ENCODE results near the gene SOX18. TPM values are rescaled to one million over a fixed set of nuclear protein-coding genes. Genes with fewer than 3 reads are reported as not detected.

Gene SOX18
- total RNA-seq, 1 experiment from 2014 or later, result 0.16 TPM

- H3K27ac Mint-ChIP-seq (ENCODE audit: low read depth, unreplicated experiment), result no peak overlapping the region
- H3K9me3 Mint-ChIP-seq (ENCODE audit: unreplicated experiment), result no peaks in the 10 kb centered on the region
- ChIA-PET CTCF (interaction anchor here (0.6 to 8.9 kb wide), 11 partner anchors 13 to 562 kb away, joined by 3 to 93 read pairs (median 4); partner anchors contain the start of gene SAMD10), POLR2A (interaction anchor here (1.3 to 1.8 kb wide), 2 partner anchors 35 to 46 kb away, joined by 5 to 9 read pairs; no protein-coding TSS in a partner anchor)
- TF ChIP-seq CTCF (IDR thresholded peaks at IDR 0.05; ENCODE audit: unreplicated experiment), result no peak
- intact Hi-C loops (cut with micrococcal nuclease), result no loop called here
- peaks cover 5% of the 10 kb centered on the region for H3K4me1 Mint-ChIP-seq (ENCODE audit: insufficient read depth, unreplicated experiment)
- H3K27me3 Mint-ChIP-seq (ENCODE audit: insufficient read depth, unreplicated experiment), result peaks cover 18% of the 10 kb centered on the region
- H3K36me3 Mint-ChIP-seq (ENCODE audit: insufficient read depth, unreplicated experiment), result peaks cover 6% of the 10 kb centered on the region
- peak overlapping the region; percentile 69 for H3K4me3 Mint-ChIP-seq (ENCODE audit: unreplicated experiment)
- DNase-seq (ENCODE audit: unreplicated experiment), result no peak
- BruUV-seq (replicated peaks), result no TSS peak
These were observed 35.3 kb upstream of the SOX18 start for GRCh38 chr20:64084685-64085152.

GRCh38 chr20:64083804-64084684 is 34.6 kb upstream of the SOX18 start, which contains the start of gene LKAAEAR1:
LKAAEAR1 (minus strand) TSS chr20:64084398; CDS start chr20:64084219, 179 bp downstream.
- Mint-ChIP-seq H3K27me3 (ENCODE audit: insufficient read depth, unreplicated experiment) (peaks cover 12% of the 10 kb centered on the region), H3K36me3 (ENCODE audit: insufficient read depth, unreplicated experiment) (peaks cover 6% of the 10 kb centered on the region), H3K4me1 (ENCODE audit: insufficient read depth, unreplicated experiment) (peaks cover 7% of the 10 kb centered on the region), H3K9me3 (ENCODE audit: unreplicated experiment) (no peaks in the 10 kb centered on the region), H3K27ac (ENCODE audit: low read depth, unreplicated experiment) (no peak within 1 kb of the TSS), H3K4me3 (ENCODE audit: unreplicated experiment) (peak within 1 kb of the TSS; percentile 69)
- no peak for DNase-seq (ENCODE audit: unreplicated experiment)
- POLR2A ChIA-PET, result interaction anchor here (0.7 to 1.8 kb wide), 7 partner anchors 14 to 219 kb away, joined by 3 to 9 read pairs (median 4); partner anchors contain the start of genes PRPF6 and TPD52L2
- CTCF ChIA-PET, result interaction anchor here (0.6 to 8.9 kb wide), 22 partner anchors 10 to 173 kb away, joined by 3 to 93 read pairs (median 3); partner anchors contain the start of gene SAMD10
- no peak for TF ChIP-seq CTCF (IDR thresholded peaks at IDR 0.05; ENCODE audit: unreplicated experiment)
- intact Hi-C loops (cut with micrococcal nuclease), result loop anchor here (1.0 kb wide), 1 partner anchor 36 kb away; no protein-coding TSS in a partner anchor
- no TSS peak for BruUV-seq (replicated peaks)

GRCh38 chr20:64083378-64083803 is 34.0 kb upstream of the SOX18 start:
- H3K4me3 Mint-ChIP-seq (ENCODE audit: unreplicated experiment), result peak overlapping the region; percentile 66
- peaks cover 6% of the 10 kb centered on the region for H3K36me3 Mint-ChIP-seq (ENCODE audit: insufficient read depth, unreplicated experiment)
- DNase-seq (ENCODE audit: unreplicated experiment), result peak; percentile 61
- ChIA-PET CTCF (interaction anchor here (0.6 to 8.9 kb wide), 15 partner anchors 9 to 174 kb away, joined by 3 to 93 read pairs (median 3); partner anchors contain the start of gene SAMD10), POLR2A (interaction anchor here (0.7 to 1.8 kb wide), 7 partner anchors 14 to 218 kb away, joined by 3 to 9 read pairs (median 4); partner anchors contain the start of genes PRPF6 and TPD52L2)
- TF ChIP-seq CTCF (IDR thresholded peaks at IDR 0.05; ENCODE audit: unreplicated experiment), result peak; percentile 80
- H3K4me1 Mint-ChIP-seq (ENCODE audit: insufficient read depth, unreplicated experiment), result peaks cover 13% of the 10 kb centered on the region
- intact Hi-C loops (cut with micrococcal nuclease), result loop anchor here (1.0 kb wide), 1 partner anchor 37 kb away; no protein-coding TSS in a partner anchor
- H3K27ac Mint-ChIP-seq (ENCODE audit: low read depth, unreplicated experiment), result no peak overlapping the region
- H3K27me3 Mint-ChIP-seq (ENCODE audit: insufficient read depth, unreplicated experiment), result peaks cover 5% of the 10 kb centered on the region
- no TSS peak for BruUV-seq (replicated peaks)
- H3K9me3 Mint-ChIP-seq (ENCODE audit: unreplicated experiment), result no peaks in the 10 kb centered on the region

Data from MCF 10A (cell line).